HG02943 (cell line): Measurements from ENCODE around the gene BDP1.
"Not testable (repeated sequence)": the region's sequence is repeated elsewhere in the genome, so short reads cannot be mapped to it uniquely, and the experiment has no call there.

Experiments used
- ATAC-seq: cut with Tn5 transposase; IDR thresholded peaks from one replicate; pipeline ENCODE4 v1.9.1; 2021; ENCODE audit warnings: mild to moderate bottlenecking, low read depth, moderate library complexity; ENCODE audit not compliant: unreplicated experiment

Gene BDP1

GRCh38 chr5:71456362-71456743, 902 bp downstream of the BDP1 start:
- no peak for ATAC-seq

DNA sequence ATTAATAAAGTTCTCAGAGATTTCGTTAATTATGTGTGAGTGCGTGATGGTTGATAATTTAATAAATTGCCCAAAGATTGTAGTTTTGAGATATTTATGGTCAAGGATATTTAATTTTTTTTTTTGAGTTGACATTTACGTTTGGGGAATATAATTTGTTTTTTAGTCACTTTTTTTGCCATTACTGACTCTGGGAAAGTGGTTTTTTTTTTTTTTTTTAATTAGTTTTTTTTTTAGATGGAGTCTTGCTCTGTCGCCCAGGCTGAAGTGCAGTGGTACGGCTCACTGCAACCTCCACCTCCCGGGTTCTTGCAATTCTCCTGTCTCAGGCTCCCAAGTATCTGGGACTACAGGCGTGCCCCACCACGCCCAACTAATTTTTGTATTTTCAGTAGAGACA, 1.7 kb downstream of the BDP1 start:
- ATAC-seq = no peak

- no peak for ATAC-seq
These were observed 5.2 kb downstream of the BDP1 start for GRCh38 chr5:71460693-71461092.

GRCh38 chr5:71461360-71461759, 5.9 kb downstream of the BDP1 start:
- no peak for ATAC-seq

- no peak for ATAC-seq
These were observed 15.7 kb downstream of the BDP1 start for GRCh38 chr5:71471193-71471592.

DNA sequence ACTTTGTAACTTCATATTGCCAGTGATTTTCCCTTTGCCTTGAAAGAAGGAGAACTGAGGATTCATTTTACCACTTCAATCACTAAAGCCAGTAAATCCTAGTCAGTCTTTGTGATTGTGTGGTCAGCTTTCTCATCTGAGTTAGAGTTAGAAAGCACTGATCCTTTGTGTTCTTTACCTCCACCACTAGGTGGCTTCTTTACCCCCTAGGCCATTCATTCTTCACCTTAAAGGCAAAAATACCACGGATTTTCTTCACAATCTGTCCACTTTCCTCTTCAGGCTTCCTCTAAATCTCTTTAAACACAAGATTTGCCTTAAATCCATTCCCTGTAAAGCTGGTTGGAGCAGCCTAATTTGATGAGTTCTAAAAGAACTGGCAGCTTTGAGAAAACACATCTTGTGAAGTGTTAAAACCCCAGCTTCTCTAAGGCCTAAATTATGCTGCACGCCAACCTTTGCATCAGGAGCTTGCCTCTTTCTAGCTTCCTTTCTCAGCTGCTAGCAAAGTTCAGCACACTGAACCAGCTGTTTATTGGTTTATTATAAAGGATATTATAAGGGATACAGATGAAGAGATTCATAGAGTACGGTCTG, 20.4 kb downstream of the BDP1 start:
- no peak for ATAC-seq

DNA sequence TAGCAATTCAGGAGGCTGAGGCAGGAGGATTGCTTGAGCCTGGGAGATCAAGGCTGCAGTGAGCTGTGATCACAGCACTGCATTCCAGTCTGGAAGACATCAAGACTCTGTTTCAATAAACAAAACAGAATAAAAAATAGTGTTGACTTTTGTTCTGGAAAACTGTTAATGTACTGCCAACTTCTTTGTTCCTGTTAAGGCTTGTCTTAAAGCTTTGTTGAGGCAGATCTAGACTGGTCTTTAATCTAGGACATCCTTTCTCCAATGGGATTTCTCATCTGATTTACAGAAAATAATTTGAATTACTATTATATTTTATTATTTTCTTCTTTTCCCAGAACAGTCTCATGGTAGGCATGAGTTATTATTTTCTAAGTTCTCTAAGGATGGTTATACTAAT, 26.0 kb downstream of the BDP1 start:
- ATAC-seq = no peak

- no peak for ATAC-seq
These were observed 26.7 kb downstream of the BDP1 start for GRCh38 chr5:71482132-71482531.

DNA sequence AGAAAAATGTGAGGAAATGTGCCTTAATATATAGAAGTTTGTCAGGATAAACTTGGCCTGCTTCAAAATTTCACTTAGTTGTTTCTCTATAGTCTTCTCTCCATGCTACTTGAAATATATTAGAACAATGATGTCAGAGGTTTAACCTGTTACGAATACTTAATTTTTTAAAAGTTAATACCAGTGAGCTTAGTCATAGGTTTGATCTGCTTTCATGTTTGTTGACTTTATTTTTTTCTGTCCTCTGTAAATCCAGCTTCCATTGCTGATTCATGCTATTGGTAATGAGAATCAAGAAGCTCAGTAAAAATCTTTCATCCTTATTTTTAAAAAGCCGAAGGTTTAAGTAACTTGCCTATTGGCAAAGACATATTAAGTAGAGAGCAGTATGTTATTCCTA, 27.9 kb downstream of the BDP1 start:
- ATAC-seq = no peak

- ATAC-seq = no peak
These were observed 37.6 kb downstream of the BDP1 start for GRCh38 chr5:71492817-71493615.

- ATAC-seq = not testable (repeated sequence)
These were observed 38.8 kb downstream of the BDP1 start for GRCh38 chr5:71494202-71494601.

DNA sequence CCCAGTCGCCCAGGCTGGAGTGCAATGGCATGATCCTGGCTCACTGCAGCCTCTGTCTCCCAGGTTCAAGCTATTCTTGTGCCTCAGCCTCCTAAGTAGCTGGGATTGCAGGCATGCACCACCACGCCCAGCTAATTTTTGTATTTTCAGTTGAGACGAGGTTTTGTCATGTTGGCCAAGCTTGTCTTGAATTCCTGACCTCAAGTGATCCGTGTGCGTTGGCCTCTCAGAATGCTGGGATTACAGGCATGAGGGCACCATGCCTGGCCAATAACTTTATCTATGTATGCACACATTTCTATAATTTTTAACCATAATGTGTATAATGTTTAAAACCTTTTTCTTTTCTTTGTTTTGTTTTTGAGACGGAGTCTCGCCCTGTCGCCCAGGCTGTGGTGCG, 43.3 kb downstream of the BDP1 start:
- ATAC-seq = not testable (repeated sequence)

GRCh38 chr5:71503536-71503935, 48.1 kb downstream of the BDP1 start:
- ATAC-seq = no peak

GRCh38 chr5:71522151-71522550, 66.7 kb downstream of the BDP1 start:
- ATAC-seq = no peak

GRCh38 chr5:71525611-71526010, 70.2 kb downstream of the BDP1 start:
- not testable (repeated sequence) for ATAC-seq

DNA sequence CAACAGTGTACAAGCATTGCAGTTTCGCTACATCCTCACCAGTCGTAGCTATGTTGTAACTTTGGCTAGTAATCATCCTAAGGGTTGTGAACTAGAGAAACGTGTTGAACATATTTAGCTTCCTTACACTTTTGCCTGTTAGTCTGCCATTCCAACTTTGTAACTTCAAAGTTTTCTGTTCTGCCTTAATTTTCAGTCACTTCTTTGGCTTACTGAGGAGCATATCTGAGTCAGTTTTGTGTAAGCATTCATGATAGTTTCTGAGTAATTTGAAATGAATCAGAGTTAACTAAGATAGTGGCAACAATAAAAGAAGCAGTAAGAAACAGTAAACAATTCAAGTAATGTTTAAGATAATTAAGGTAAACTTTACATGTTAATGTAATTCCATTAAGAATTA, 72.8 kb downstream of the BDP1 start:
- ATAC-seq = no peak

DNA sequence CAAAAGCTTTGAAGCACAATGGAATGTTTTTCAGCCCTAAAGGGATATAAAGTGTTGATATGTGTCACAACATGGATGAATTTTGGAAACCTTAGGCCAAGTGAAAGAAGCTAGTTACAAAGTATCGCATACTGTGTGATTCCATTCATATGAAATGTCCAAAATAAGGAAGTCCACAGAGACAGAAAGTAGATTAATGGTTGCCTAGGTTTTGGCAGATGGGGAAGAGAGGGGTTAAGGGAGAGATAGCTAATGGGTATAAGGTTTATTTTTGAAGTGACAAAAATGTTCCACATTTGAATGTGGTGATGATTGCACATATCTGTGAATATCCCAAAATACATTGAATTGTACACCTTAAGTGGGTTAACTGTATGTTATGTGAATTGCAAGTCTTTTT, 74.2 kb downstream of the BDP1 start:
- no peak for ATAC-seq

DNA sequence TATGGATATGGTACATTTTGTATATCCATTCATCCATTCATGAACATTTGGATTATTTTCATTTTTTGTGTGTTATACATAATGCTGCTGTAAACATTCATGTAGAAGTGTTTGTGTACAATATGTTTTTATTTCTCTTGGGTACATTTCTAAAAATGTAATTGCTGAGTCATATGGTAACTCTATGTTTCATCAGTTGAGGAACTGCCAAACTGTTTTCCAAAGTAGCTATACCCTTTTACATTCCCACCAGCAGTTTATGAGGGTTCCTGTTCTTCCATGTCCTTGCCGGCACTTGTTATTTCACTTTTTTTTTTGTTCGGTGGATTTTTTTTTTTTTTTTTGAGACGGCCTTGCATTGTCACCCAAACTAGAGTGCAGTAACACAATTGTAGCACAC, 77.7 kb downstream of the BDP1 start:
- ATAC-seq = no peak

DNA sequence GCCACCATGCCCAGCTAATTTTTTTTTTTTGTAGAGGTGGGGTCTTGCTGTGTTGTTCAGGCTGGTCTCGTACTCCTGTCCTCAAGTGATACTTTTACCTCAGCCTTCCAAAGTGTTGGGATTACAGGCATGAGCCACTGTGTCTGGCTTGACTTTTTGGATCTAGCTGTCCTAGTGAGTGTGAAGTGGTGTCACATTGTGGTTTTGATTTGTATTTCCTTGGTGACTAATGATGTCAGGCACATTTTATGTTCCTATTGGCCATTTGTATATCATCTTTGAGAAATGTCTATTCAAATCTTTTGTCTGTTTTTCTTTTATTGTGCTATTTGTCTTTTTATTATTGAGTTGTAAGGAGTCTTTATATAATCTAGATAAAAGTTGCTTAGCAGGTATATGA, 78.2 kb downstream of the BDP1 start:
- no peak for ATAC-seq

- ATAC-seq = no peak
These were observed 82.2 kb downstream of the BDP1 start for GRCh38 chr5:71537687-71538086.

DNA sequence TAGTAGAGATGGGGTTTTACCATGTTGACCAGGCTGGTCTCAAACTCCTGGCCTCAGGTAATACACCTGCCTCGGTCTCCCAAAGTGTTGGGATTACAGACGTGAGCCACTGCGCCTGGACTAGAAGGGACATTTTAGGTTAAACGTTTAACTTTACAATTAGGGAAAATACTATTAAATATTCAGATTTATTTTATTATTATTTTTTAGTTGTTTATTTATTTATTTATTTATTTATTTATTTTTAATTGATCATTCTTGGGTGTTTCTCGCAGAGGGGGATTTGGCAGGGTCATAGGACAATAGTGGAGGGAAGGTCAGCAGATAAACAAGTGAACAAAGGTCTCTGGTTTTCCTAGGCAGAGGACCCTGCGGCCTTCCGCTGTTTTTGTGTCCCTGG, 95.4 kb downstream of the BDP1 start:
- not testable (repeated sequence) for ATAC-seq

DNA sequence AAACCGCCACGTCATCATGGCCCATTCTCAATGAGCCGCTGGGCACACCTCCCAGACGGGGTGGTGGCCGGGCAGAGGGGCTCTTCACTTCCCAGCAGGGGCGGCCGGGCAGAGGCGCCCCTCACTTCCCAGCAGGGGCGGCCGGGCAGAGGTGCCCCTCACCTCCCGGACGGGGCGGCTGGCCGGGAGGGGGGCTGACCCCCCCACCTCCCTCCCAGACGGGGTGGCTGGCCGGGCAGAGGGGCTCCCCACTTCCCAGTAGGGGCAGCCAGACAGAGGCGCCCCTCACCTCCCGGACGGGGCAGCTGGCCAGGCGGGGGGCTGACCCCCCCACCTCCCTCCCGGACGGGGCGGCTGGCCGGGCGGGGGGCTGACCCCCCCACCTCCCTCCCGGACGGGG, 96.1 kb downstream of the BDP1 start:
- ATAC-seq = not testable (repeated sequence)
